ENCODE results near the gene LIMA1.

The LIMA1 gene

DNA sequence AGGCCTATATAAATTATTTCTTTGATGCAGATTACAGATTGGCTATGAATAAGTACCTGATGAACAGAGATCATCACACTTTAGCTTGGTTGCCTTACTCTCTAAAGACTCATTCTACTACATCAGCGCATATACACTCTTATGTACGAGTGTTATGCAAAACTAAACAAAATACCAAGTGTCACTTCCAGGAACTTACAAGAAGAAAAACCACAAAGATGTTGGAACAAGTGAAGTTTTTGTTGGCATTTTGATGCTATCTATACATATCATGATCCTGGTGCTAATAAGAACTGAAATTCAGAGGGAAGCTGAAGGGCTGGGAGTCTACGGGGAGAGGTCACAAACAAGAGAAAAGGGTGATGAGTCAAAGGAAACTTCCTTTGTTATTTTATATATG, 68.3 kb downstream of the LIMA1 start:
- Histone ChIP-seq H4K91ac (ENCODE audit: low read depth, low read length) (no peak overlapping the region), H3K4me1 (ENCODE audit: control insufficient read depth in 1 of 2, insufficient read depth in 2 of 2, low read length in 2 of 2) (peaks cover 10 to 13% of the 10 kb centered on the region in 2 experiments)

DNA sequence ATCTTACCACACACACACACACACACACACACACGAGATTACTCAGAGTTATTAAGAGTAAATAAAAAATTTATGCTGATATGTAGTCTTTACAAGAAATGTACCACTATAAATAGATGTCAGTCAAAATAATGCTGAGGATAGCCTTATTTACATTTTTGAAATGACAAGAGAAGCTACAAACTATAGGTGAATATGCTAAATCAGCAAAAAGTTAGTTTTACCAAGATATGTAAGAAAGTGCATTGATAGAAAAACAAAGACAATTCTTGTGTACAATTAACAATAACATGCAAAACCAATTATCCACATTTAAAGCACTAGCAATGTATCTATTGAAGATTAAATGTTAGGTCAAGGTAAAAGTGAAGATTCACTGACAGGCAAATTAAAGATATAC, 69.3 kb downstream of the LIMA1 start:
- no peak overlapping the region for H3K9ac ChIP-seq (ENCODE audit: low read length)
- no peaks in the 10 kb centered on the region for H3K9me3 ChIP-seq (ENCODE audit: insufficient read depth, low read depth, low read length)
- no peak overlapping the region for H4K91ac ChIP-seq (ENCODE audit: low read depth, low read length)
- no peak overlapping the region for H3K18ac ChIP-seq (ENCODE audit: low read length)
- no peak overlapping the region for H2AK5ac ChIP-seq (ENCODE audit: low read length)
- no CpG with 5 or more reads among the region's 1 CpG for WGBS (ENCODE audit: extremely low coverage, insufficient coverage, insufficient read length)
- no peak overlapping the region for H3K23ac ChIP-seq (ENCODE audit: low read length)
- H3K4me1 ChIP-seq (ENCODE audit: control insufficient read depth in 1 of 2, insufficient read depth in 2 of 2, low read length in 2 of 2), result peaks cover 10% of the 10 kb centered on the region in 2 experiments
- no peaks in the 10 kb centered on the region for H3K27me3 ChIP-seq (ENCODE audit: insufficient read depth, low read length)
- H3K14ac ChIP-seq (ENCODE audit: low read length), result no peak overlapping the region
- H3K4me3 ChIP-seq (ENCODE audit: low read depth, low read length), result no peak overlapping the region
- H4K12ac ChIP-seq (ENCODE audit: low read depth, low read length), result no peak overlapping the region
- peaks cover 8% of the 10 kb centered on the region for H3K79me1 ChIP-seq (ENCODE audit: low read length)
- H3K79me2 ChIP-seq (ENCODE audit: control insufficient read depth, insufficient read depth, low read length, poor library complexity), result peaks cover 23% of the 10 kb centered on the region
- H3K4me2 ChIP-seq (ENCODE audit: low read length), result no peak overlapping the region
- H3K4ac ChIP-seq (ENCODE audit: low read depth, low read length), result no peak overlapping the region
- H2AFZ ChIP-seq (ENCODE audit: insufficient read depth, low read length, poor library complexity), result no peak overlapping the region
- H2BK12ac ChIP-seq (ENCODE audit: low read length), result no peak overlapping the region
- H3K27ac ChIP-seq (ENCODE audit: low read depth, low read length), result no peak overlapping the region
- H4K8ac ChIP-seq (ENCODE audit: low read depth, low read length), result no peak overlapping the region
- peaks cover 22 to 26% of the 10 kb centered on the region in 2 experiments for H3K36me3 ChIP-seq (ENCODE audit: control insufficient read depth in 1 of 2, insufficient read depth in 2 of 2, low read length in 2 of 2)
- H2BK120ac ChIP-seq (ENCODE audit: insufficient read depth, low read length, poor library complexity), result no peak overlapping the region
- no peak for DNase-seq
- H2BK5ac ChIP-seq (ENCODE audit: low read depth, low read length, poor library complexity), result no peak overlapping the region

More for the DNA sequence above, 68.3 kb downstream of the LIMA1 start:
- Histone ChIP-seq H3K27ac (ENCODE audit: low read depth, low read length) (no peak overlapping the region), H2BK12ac (ENCODE audit: low read length) (no peak overlapping the region), H2AK5ac (ENCODE audit: low read length) (no peak overlapping the region), H3K36me3 (ENCODE audit: control insufficient read depth in 1 of 2, insufficient read depth in 2 of 2, low read length in 2 of 2) (peaks cover 16 to 23% of the 10 kb centered on the region in 2 experiments), H2BK5ac (ENCODE audit: low read depth, low read length, poor library complexity) (no peak overlapping the region), H3K9me3 (ENCODE audit: insufficient read depth, low read depth, low read length) (no peaks in the 10 kb centered on the region), H4K8ac (ENCODE audit: low read depth, low read length) (no peak overlapping the region), H3K79me2 (ENCODE audit: control insufficient read depth, insufficient read depth, low read length, poor library complexity) (peaks cover 29% of the 10 kb centered on the region), H3K79me1 (ENCODE audit: low read length) (peaks cover 11% of the 10 kb centered on the region), H3K4me3 (ENCODE audit: low read depth, low read length) (no peak overlapping the region), H4K12ac (ENCODE audit: low read depth, low read length) (no peak overlapping the region), H2AFZ (ENCODE audit: insufficient read depth, low read length, poor library complexity) (no peak overlapping the region), H3K27me3 (ENCODE audit: insufficient read depth, low read length) (no peaks in the 10 kb centered on the region), H3K4ac (ENCODE audit: low read depth, low read length) (no peak overlapping the region), H3K9ac (ENCODE audit: low read length) (no peak overlapping the region), H2BK120ac (ENCODE audit: insufficient read depth, low read length, poor library complexity) (no peak overlapping the region), H3K4me2 (ENCODE audit: low read length) (no peak overlapping the region), H3K18ac (ENCODE audit: low read length) (no peak overlapping the region), H3K23ac (ENCODE audit: low read length) (no peak overlapping the region), H3K14ac (ENCODE audit: low read length) (no peak overlapping the region)
- WGBS (ENCODE audit: extremely low coverage, insufficient coverage, insufficient read length), result no CpG with 5 or more reads among the region's 3 CpGs
- peak in 1 of 2 donors; percentile 62 for DNase-seq

DNA sequence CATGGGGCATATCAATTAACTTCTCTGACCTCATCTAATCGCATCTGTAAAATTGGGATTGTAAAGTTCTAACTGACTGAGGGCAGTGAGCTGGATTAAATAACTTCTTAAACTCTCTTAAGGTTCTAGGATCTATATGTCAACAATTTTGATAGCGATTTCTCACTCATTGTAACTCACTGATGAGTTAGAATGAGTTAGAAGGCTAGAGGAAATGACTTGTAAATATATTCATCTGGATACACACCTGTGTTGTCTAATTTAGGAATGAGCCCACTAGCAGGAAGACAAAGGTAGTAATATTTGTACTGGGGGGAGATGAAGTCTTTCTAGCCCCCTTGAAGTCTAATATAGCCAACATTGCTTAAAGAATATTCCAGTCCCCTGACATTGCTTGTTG, 69.9 kb downstream of the LIMA1 start:
- Histone ChIP-seq H3K4me1 (ENCODE audit: control insufficient read depth in 1 of 2, insufficient read depth in 2 of 2, low read length in 2 of 2) (peaks cover 7 to 10% of the 10 kb centered on the region in 2 experiments), H2AFZ (ENCODE audit: insufficient read depth, low read length, poor library complexity) (no peak overlapping the region), H4K12ac (ENCODE audit: low read depth, low read length) (no peak overlapping the region), H3K4me2 (ENCODE audit: low read length) (no peak overlapping the region), H4K91ac (ENCODE audit: low read depth, low read length) (no peak overlapping the region), H3K18ac (ENCODE audit: low read length) (no peak overlapping the region), H3K79me2 (ENCODE audit: control insufficient read depth, insufficient read depth, low read length, poor library complexity) (peaks cover 19% of the 10 kb centered on the region), H3K4me3 (ENCODE audit: low read depth, low read length) (no peak overlapping the region), H4K8ac (ENCODE audit: low read depth, low read length) (no peak overlapping the region), H2AK5ac (ENCODE audit: low read length) (no peak overlapping the region), H2BK5ac (ENCODE audit: low read depth, low read length, poor library complexity) (no peak overlapping the region), H3K79me1 (ENCODE audit: low read length) (peaks cover 7% of the 10 kb centered on the region), H2BK12ac (ENCODE audit: low read length) (no peak overlapping the region), H3K9me3 (ENCODE audit: insufficient read depth, low read depth, low read length) (no peaks in the 10 kb centered on the region), H3K23ac (ENCODE audit: low read length) (no peak overlapping the region), H2BK120ac (ENCODE audit: insufficient read depth, low read length, poor library complexity) (no peak overlapping the region), H3K14ac (ENCODE audit: low read length) (no peak overlapping the region), H3K27me3 (ENCODE audit: insufficient read depth, low read length) (no peaks in the 10 kb centered on the region), H3K4ac (ENCODE audit: low read depth, low read length) (no peak overlapping the region), H3K36me3 (ENCODE audit: control insufficient read depth in 1 of 2, insufficient read depth in 2 of 2, low read length in 2 of 2) (peaks cover 22 to 23% of the 10 kb centered on the region in 2 experiments), H3K9ac (ENCODE audit: low read length) (no peak overlapping the region), H3K27ac (ENCODE audit: low read depth, low read length) (no peak overlapping the region)
- DNase-seq, result no peak
- no CpG with 5 or more reads among the region's 2 CpGs for WGBS (ENCODE audit: extremely low coverage, insufficient coverage, insufficient read length)

DNA sequence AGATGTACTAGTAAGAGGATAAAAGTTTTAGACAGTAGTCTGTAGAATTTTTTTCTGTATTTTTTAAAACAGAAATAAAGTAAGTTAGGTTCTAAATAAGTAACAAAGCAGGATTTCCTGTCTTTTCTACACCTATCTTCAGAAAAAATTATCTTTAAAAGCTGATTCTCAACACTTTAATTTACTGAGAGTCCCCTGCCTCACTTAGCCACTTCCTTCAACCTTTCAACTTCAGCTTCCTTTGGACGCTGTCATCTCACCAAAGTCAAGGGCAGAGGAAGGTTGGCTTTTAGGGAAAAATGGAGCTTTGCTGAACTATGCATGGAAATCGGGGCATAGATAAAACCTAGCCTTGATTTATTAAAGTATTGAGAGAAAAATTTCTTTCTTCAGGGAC, 71.3 kb downstream of the LIMA1 start:
- Histone ChIP-seq H3K36me3 (ENCODE audit: control insufficient read depth in 1 of 2, insufficient read depth in 2 of 2, low read length in 2 of 2) (peaks cover 17 to 18% of the 10 kb centered on the region in 2 experiments), H3K27me3 (ENCODE audit: insufficient read depth, low read length) (no peaks in the 10 kb centered on the region), H2BK5ac (ENCODE audit: low read depth, low read length, poor library complexity) (no peak overlapping the region), H2AK5ac (ENCODE audit: low read length) (no peak overlapping the region), H3K9ac (ENCODE audit: low read length) (no peak overlapping the region), H3K4me2 (ENCODE audit: low read length) (no peak overlapping the region), H4K91ac (ENCODE audit: low read depth, low read length) (peak overlapping the region; percentile 61), H3K4me1 (ENCODE audit: control insufficient read depth in 1 of 2, insufficient read depth in 2 of 2, low read length in 2 of 2) (peaks cover 2 to 6% of the 10 kb centered on the region in 2 experiments), H3K9me3 (ENCODE audit: insufficient read depth, low read depth, low read length) (no peaks in the 10 kb centered on the region), H2BK120ac (ENCODE audit: insufficient read depth, low read length, poor library complexity) (no peak overlapping the region), H3K4ac (ENCODE audit: low read depth, low read length) (peak overlapping the region; percentile 52), H3K18ac (ENCODE audit: low read length) (no peak overlapping the region), H3K14ac (ENCODE audit: low read length) (no peak overlapping the region), H4K12ac (ENCODE audit: low read depth, low read length) (no peak overlapping the region), H3K23ac (ENCODE audit: low read length) (no peak overlapping the region), H2BK12ac (ENCODE audit: low read length) (no peak overlapping the region), H3K79me2 (ENCODE audit: control insufficient read depth, insufficient read depth, low read length, poor library complexity) (peaks cover 11% of the 10 kb centered on the region), H2AFZ (ENCODE audit: insufficient read depth, low read length, poor library complexity) (no peak overlapping the region), H3K4me3 (ENCODE audit: low read depth, low read length) (no peak overlapping the region), H3K79me1 (ENCODE audit: low read length) (peaks cover 4% of the 10 kb centered on the region), H3K27ac (ENCODE audit: low read depth, low read length) (peak overlapping the region; percentile 33), H4K8ac (ENCODE audit: low read depth, low read length) (no peak overlapping the region)
- DNase-seq, result no peak
- WGBS (ENCODE audit: extremely low coverage, insufficient coverage, insufficient read length), result no CpG with 5 or more reads among the region's 2 CpGs
